A673 (cell line): Measurements from ENCODE around the gene OR2T35. TPM values are rescaled to one million over a fixed set of nuclear protein-coding genes. Genes with fewer than 3 reads are reported as not detected.

Source experiments
- BruUV-seq: library from RNA; stranded (reverse); fragments of 400-500 nt; replicated peaks from 2 replicates; lab custom pipeline; 2021; lab: Mats Ljungman, UMichigan
- CTCF ChIA-PET: fragments of 300-600 bp; sonication (Branson Sonifier 250); formaldehyde crosslinking; loops from one replicate; lab custom pipeline; 2022; ENCODE audit warnings: antibody characterized with exemption; lab: Charles Lee
- POLR2A ChIA-PET: fragments of 300-600 bp; sonication (Branson Sonifier 250); formaldehyde crosslinking; loops from one replicate; lab custom pipeline; 2022; ENCODE audit warnings: antibody characterized with exemption; ENCODE audit not compliant: low non-redundant PET; lab: Charles Lee
- DNase-seq: peaks from one replicate; pipeline ENCODE4 v3.0.0-alpha.2; 2015; ENCODE audit warnings: low spot score
- H3K27ac ChIP-seq: fragments of 200-600 bp; sonication (generic); 2 replicates; pipeline ENCODE4 v1.5.1; 2016; ENCODE audit warnings: mixed run types, low read depth, mild to moderate bottlenecking, mixed read lengths, antibody characterized with exemption, low read length; ENCODE audit not compliant: poor library complexity, severe bottlenecking
- H3K27me3 ChIP-seq: fragments of 200-600 bp; sonication (generic); replicated peaks from 2 replicates; pipeline ENCODE4 v1.6.1; 2017; ENCODE audit warnings: mixed run types, low read depth, mild to moderate bottlenecking, mixed read lengths, antibody characterized with exemption, low read length; ENCODE audit not compliant: insufficient read depth, poor library complexity
- H3K36me3 ChIP-seq: fragments of 200-600 bp; sonication (generic); 2 replicates; pipeline ENCODE4 v1.6.1; 2016; ENCODE audit warnings: mixed run types, mild to moderate bottlenecking, mixed read lengths, antibody characterized with exemption, low read length; ENCODE audit not compliant: insufficient read depth, poor library complexity, severe bottlenecking
- H3K4me1 ChIP-seq: fragments of 200-600 bp; sonication (generic); 2 replicates; pipeline ENCODE4 v1.6.1; 2017; ENCODE audit warnings: mixed run types, mild to moderate bottlenecking, mixed read lengths, antibody characterized with exemption, low read length; ENCODE audit not compliant: insufficient read depth, poor library complexity, severe bottlenecking
- H3K4me3 ChIP-seq: fragments of 200-600 bp; sonication (generic); 2 replicates; pipeline ENCODE4 v1.5.1; 2016; ENCODE audit warnings: low read depth, mixed run types, mild to moderate bottlenecking, mixed read lengths, low read length; ENCODE audit not compliant: poor library complexity, severe bottlenecking
- H3K9me3 ChIP-seq: fragments of 200-600 bp; sonication (generic); 2 replicates; pipeline ENCODE4 v1.6.1; 2016; ENCODE audit warnings: mixed run types, low read depth, mild to moderate bottlenecking, mixed read lengths, antibody characterized with exemption, low read length; ENCODE audit not compliant: poor library complexity, severe bottlenecking
- EZH2 ChIP-seq: fragments of 200-600 bp; sonication (generic); IDR thresholded peaks from 2 replicates; pipeline ENCODE4 v1.6.1; 2017; ENCODE audit warnings: borderline replicate concordance, low read depth, mild to moderate bottlenecking, mixed read lengths, antibody characterized with exemption, low read length; ENCODE audit not compliant: poor library complexity, severe bottlenecking
- intact Hi-C: fragments of 100-400 bp; cut with micrococcal nuclease; formaldehyde crosslinking; loops from one replicate; pipeline ENCODE4 v1.10.0; 2022; ENCODE audit not compliant: unreplicated experiment
- total RNA-seq: library from RNA; stranded (reverse); gene quantifications from 2 replicates; pipeline ENCODE4 v1.2.3, GENCODE V29; 2021
- TF ChIP-seq, protein P1 (sequence below): fragments of 300-800, 200-600 bp; sonication (generic); conservative IDR thresholded peaks from 2 replicates; pipeline ENCODE4 v1.5.1; 2017; ENCODE audit warnings: low read depth, mild to moderate bottlenecking, antibody characterized with exemption, low read length, moderate library complexity, mixed read lengths

The OR2T35 gene
- total RNA-seq, 1 experiment from 2014 or later = not detected

GRCh38 chr1:248596615-248597014 lies 48.5 kb downstream of the OR2T35 start:
- Histone ChIP-seq H3K27me3 (no peaks in the 10 kb centered on the region), H3K4me1 (peaks cover 9% of the 10 kb centered on the region), H3K27ac (no peak overlapping the region), H3K9me3 (no peaks in the 10 kb centered on the region), H3K36me3 (no peaks in the 10 kb centered on the region), H3K4me3 (no peak overlapping the region)
- ChIA-PET CTCF (no interaction called here), POLR2A (no interaction called here)
- peak; percentile 40 for DNase-seq
- TF ChIP-seq, protein P1, sequence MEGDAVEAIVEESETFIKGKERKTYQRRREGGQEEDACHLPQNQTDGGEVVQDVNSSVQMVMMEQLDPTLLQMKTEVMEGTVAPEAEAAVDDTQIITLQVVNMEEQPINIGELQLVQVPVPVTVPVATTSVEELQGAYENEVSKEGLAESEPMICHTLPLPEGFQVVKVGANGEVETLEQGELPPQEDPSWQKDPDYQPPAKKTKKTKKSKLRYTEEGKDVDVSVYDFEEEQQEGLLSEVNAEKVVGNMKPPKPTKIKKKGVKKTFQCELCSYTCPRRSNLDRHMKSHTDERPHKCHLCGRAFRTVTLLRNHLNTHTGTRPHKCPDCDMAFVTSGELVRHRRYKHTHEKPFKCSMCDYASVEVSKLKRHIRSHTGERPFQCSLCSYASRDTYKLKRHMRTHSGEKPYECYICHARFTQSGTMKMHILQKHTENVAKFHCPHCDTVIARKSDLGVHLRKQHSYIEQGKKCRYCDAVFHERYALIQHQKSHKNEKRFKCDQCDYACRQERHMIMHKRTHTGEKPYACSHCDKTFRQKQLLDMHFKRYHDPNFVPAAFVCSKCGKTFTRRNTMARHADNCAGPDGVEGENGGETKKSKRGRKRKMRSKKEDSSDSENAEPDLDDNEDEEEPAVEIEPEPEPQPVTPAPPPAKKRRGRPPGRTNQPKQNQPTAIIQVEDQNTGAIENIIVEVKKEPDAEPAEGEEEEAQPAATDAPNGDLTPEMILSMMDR = no peak
- no peak for TF ChIP-seq EZH2
- intact Hi-C loops = no loop called here
- BruUV-seq = no TSS peak

DNA sequence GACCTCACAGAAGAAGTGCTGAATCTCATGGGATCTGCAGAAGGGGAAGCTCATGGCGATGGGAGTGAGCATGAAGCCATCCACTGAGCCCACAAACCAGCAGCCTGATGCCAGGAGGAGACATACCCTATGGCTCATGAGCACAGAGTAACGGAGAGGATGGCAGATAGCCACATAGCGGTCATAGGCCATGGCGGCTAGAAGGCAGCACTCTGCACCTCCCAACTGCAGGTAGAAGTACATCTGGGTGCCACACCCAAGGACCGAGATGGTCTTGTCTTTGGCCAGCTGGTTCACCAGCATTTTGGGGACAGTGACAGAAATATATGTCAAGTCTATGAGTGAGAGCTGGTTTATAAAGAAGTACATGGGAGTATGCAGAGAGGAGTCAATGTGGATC lies 51.9 kb downstream of the OR2T35 start:
- Histone ChIP-seq H3K4me1 (peaks cover 9% of the 10 kb centered on the region), H3K9me3 (no peaks in the 10 kb centered on the region), H3K27ac (no peak overlapping the region), H3K27me3 (no peaks in the 10 kb centered on the region), H3K36me3 (no peaks in the 10 kb centered on the region), H3K4me3 (no peak overlapping the region)
- intact Hi-C loops = no loop called here
- TF ChIP-seq EZH2 = no peak
- TF ChIP-seq, protein P1 = no peak
- DNase-seq = no peak
- BruUV-seq = no TSS peak
- CTCF ChIA-PET = no interaction called here
- POLR2A ChIA-PET = no interaction called here

GRCh38 chr1:248592655-248593054 lies 52.4 kb downstream of the OR2T35 start:
- Histone ChIP-seq H3K27ac (no peak overlapping the region), H3K4me1 (peaks cover 9% of the 10 kb centered on the region), H3K4me3 (no peak overlapping the region), H3K9me3 (no peaks in the 10 kb centered on the region), H3K36me3 (no peaks in the 10 kb centered on the region), H3K27me3 (no peaks in the 10 kb centered on the region)
- intact Hi-C loops = no loop called here
- CTCF ChIA-PET = no interaction called here
- BruUV-seq = no TSS peak
- POLR2A ChIA-PET = no interaction called here
- TF ChIP-seq, protein P1 = no peak
- no peak for TF ChIP-seq EZH2
- no peak for DNase-seq
